Kasumi-1 (cell line): Measurements from ENCODE around the gene RBFOX2.

Experiments
- DNase-seq, 2 experiments: peaks; one replicate each; lab custom pipeline; 2025; lab: John Stamatoyannopoulos, UW

Gene RBFOX2

GRCh38 chr22:35863432-35863831 lies 165.2 kb downstream of the RBFOX2 start:
- no peak for DNase-seq

DNA sequence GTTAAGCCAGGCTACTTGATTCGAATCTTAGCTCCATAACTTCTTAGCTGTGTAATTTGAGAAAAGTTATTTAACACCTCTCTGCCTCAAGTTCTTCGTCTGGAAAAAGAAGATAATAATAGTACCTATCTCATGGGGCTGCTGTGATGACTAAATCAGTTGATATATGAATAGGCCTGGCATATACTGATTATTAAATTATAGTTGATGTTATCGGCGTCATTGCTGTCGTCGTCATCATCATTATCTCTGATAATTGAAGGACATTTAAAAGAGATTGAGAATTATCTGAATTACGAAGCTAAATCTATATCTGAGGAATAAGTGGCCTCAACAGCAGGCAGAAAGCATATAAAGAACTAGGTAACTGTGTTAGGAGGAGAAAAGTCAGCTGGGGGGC lies 165.9 kb downstream of the RBFOX2 start:
- no peak for DNase-seq

DNA sequence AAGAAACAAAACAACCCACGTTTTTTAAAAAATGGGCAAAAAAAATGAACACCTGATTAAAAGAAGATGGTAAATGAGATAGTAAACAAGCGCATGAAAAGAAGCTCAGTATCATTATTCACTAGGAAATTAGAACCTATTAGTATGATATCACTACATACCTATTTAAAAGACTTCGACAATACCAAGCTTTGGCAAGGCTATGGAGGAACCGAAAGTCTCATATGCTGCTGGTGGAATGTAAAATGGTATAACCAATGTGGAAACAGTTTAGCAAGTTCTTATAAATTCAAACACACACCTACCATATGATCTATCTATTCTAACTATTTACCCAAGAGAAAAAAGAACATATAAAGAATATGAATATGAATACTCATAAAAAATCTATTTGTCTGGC lies 167.2 kb downstream of the RBFOX2 start:
- no peak for DNase-seq

GRCh38 chr22:35860837-35861236 lies 167.8 kb downstream of the RBFOX2 start:
- no peak for DNase-seq

GRCh38 chr22:35860087-35860733 lies 168.4 kb downstream of the RBFOX2 start:
- DNase-seq = no peak

GRCh38 chr22:35854334-35854733 lies 174.3 kb downstream of the RBFOX2 start:
- DNase-seq = no peak

- no peak for DNase-seq
Observed at GRCh38 chr22:35852076-35852475, 176.5 kb downstream of the RBFOX2 start.

DNA sequence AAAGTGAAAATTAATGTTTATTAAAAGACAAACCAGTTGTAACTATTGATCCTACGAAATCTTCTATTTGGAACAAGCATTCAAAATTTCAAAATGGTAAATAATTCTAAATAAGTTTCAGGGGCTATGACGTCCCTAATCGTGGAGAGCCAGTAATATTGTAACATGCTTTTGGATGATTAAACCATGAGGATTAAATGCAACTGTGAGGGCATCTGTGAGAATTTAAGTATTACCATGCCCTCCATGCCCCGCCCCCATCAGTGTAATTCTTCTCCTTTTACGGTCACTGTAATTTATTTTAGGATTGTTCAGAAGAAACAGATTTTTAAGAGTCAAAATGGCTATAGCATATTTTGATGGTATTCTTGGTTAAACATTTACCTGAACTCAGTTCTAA lies 177.8 kb downstream of the RBFOX2 start:
- no peak for DNase-seq

GRCh38 chr22:35846804-35847203 lies 181.8 kb downstream of the RBFOX2 start:
- DNase-seq = no peak

- DNase-seq = no peak
Observed at GRCh38 chr22:35844886-35845285, 183.7 kb downstream of the RBFOX2 start.

- DNase-seq = peak; percentile 51 to 58
Observed at GRCh38 chr22:35842954-35843353, 185.7 kb downstream of the RBFOX2 start.

- no peak for DNase-seq
Observed at GRCh38 chr22:35842519-35842913, 186.1 kb downstream of the RBFOX2 start.

DNA sequence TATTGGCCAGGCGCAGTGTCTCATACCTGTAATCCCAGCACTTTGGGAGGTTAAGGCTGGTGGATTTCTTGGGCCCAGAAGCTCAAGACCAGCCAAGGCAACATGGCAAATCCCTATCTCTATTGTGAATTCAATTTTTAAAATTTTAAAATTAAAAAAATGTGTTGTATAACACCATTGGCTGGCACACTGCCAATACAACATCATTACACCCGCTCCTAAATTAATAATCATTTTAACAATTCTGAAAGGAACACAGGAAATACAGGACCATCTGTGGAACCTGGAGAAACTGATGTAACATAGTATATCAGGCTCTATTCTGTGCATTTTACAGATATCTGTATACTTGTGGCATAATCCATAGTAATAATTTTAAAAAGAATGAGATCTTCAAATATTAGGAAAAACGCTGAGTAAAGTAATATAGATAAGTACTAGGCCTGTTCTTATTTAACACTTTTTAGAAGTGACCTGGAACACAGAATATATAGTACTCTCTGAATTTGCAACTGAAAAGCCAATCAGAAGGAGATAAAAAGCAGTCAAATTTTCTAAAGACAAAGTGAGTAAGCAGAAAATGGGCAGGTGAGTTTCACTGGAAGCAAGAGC lies 186.6 kb downstream of the RBFOX2 start:
- DNase-seq = no peak

DNA sequence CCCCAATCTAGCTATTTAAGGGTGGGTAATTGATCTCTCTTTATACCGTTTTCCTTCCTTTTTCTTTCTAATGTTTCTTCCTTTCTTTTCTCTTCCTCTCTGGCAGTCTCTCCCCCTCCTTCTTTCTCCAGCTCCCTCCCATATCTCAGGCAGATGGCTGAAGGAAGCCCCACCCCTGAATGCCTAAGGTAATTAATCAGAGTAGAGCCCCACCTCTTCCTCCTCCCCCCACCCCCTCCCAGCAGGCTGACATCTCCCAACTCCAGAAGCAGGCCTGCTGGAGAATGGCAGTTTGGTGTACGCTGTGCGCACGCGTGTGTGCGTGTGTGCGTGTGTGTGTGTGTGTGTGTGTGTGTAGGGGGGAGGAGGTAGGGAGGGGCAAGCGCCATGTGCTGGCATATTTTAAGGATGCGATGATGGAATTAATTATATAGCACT lies 188.3 kb downstream of the RBFOX2 start:
- DNase-seq = no peak

GRCh38 chr22:35839841-35840301 lies 188.8 kb downstream of the RBFOX2 start:
- DNase-seq = no peak

DNA sequence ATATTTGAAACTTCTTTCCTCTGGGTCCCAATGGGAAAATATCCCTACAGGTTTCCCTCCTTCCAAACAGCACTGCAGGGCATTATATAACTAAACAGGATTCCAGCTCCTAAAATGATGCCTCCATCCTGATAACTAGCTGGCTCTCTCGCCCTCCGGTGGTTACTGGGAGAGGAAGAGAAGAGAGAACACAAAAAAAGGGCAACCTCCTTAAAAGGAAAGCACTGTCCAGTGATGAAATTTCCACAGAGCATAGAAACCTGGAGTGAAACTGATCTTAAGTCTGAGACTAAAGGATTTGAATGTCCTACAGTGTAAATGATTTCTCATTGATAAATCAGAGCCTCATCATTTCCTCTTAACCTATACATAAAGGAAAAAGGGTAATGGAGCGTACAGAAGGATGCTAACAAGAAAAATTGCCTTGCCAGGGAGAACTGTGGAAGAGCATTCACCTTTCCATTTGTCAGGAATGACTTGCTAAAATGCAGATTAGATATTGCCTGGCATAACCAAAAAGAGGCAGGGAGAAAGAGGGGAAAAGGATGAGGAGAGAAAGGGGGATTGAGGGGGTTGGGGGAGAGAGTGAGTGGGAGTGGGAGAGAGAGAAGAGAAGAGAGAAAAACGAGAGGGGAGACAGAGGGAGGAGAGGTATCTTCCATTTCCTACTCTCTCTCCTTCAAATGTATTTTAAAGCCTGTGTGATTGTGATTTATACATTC lies 189.6 kb downstream of the RBFOX2 start:
- DNase-seq = peak; percentile 41 to 47

DNA sequence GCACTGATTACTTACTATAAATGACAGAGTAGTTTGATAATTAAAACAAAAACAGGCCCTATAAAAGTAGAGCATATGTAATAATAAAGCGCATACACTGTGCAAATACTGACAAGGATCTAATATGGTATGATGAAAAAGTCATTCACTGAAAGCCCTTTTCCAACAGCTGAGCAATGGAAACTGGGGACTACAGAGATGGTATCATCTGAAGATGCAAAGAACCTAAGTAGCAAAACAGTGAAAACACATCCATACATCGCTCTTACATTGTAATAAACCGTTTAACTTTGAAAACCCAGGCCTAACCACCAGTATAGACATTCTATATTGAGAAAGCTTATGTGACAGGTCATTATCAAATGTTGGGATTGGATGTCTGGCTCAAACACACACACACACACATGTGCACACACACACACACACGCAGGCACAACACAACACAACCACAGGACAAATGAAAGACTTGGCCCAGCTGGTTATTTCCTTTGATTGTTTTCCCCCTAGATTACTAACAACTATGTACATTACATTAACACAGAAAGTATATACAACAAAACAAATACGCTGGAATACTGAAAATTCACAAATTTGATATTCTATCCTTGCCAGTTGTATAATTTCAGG lies 191.4 kb downstream of the RBFOX2 start:
- DNase-seq = no peak

- peak; percentile 9 for DNase-seq
Observed at GRCh38 chr22:35835998-35836691, 192.5 kb downstream of the RBFOX2 start.

DNA sequence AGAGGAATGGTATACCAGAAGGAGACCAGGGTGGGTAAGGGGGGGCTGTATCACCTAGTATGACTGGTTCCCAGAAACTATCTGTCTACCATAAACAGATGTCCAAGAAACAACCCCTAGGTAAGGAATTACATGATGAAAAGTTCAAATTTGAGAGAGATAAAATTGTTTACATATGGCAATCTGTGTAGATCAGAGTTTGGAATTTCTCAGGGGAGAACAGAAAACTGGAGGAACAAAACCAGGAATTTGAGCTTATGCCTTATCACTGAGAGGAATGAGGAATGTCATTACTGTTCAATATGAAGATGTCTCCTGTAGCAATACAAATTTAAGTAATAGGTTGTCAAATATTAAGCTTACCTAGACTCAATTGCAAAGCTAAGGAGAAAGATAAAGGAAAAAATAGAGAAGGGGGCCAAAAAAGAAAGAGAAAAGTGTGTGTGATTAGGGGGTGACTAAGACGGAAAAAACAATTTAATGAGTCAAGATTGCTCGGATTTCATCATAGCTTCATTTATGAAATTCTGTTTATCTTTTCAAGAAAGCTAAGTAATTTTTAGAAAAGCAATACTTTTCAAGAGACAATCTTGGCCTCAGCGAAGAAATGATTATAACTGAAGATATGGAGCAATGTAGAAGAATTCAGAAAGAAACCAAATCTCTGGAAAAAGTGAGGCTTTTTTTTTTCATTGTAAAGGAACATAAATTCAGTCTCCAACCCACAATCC lies 193.2 kb downstream of the RBFOX2 start:
- no peak for DNase-seq

DNA sequence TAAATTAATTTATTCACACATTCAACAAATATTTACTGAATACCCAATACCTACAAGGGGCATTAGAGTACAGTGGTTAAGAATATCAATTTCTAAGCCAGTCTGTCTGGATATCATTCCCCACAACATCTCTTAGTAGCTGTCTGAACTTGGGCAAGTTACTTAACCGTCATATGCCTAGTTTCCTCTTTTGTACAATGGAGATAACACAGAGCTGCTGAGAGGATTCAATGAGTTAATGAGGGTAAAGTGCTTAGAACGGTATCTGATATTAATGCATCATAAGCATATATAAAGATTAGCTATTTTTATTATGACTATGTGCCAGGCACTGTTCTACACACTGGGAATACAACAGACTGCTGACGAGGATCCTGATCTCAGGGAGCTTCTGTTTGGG lies 194.6 kb downstream of the RBFOX2 start:
- peak; percentile 64 to 70 for DNase-seq

GRCh38 chr22:35830305-35830704 lies 198.3 kb downstream of the RBFOX2 start:
- DNase-seq = no peak
